Trophoblast cell (in vitro differentiated cells and primary cell): ENCODE measurements around the gene MARCHF10.
A peak's percentile ranks its signal among the peaks of the same experiment; 100 is the strongest.

Source experiments
- DNase-seq, 2 donors: peaks; one replicate each; pipeline ENCODE4 v3.0.0-alpha.2; 2016
- H2AFZ ChIP-seq: 2 replicates; pipeline ENCODE4 v1.6.1; 2013; ENCODE audit warnings: low read length, moderate library complexity, mild to moderate bottlenecking; ENCODE audit not compliant: insufficient read depth, poor library complexity
- H2AK5ac ChIP-seq: 2 replicates; pipeline ENCODE4 v1.6.1; 2013; ENCODE audit warnings: mild to moderate bottlenecking, low read length
- H2BK120ac ChIP-seq: 2 replicates; pipeline ENCODE4 v1.6.1; 2013; ENCODE audit warnings: low read length, mild to moderate bottlenecking, moderate library complexity; ENCODE audit not compliant: insufficient read depth, poor library complexity
- H2BK12ac ChIP-seq: 2 replicates; pipeline ENCODE4 v1.6.1; 2013; ENCODE audit warnings: mild to moderate bottlenecking, low read length, moderate library complexity
- H2BK5ac ChIP-seq: 2 replicates; pipeline ENCODE4 v1.6.1; 2013; ENCODE audit warnings: low read length, low read depth, moderate library complexity, mild to moderate bottlenecking; ENCODE audit not compliant: poor library complexity
- H3K14ac ChIP-seq: 2 replicates; pipeline ENCODE4 v1.6.1; 2013; ENCODE audit warnings: mild to moderate bottlenecking, low read length
- H3K18ac ChIP-seq: 2 replicates; pipeline ENCODE4 v1.6.1; 2013; ENCODE audit warnings: mild to moderate bottlenecking, low read length
- H3K23ac ChIP-seq: 2 replicates; pipeline ENCODE4 v1.6.1; 2013; ENCODE audit warnings: low read length
- H3K27ac ChIP-seq: 2 replicates; pipeline ENCODE4 v1.5.1; 2013; ENCODE audit warnings: low read depth, mild to moderate bottlenecking, inconsistent platforms, low read length, moderate library complexity
- H3K27me3 ChIP-seq: 2 replicates; pipeline ENCODE4 v1.6.1; 2013; ENCODE audit warnings: inconsistent platforms, mild to moderate bottlenecking, low read length, moderate library complexity; ENCODE audit not compliant: insufficient read depth
- H3K36me3 ChIP-seq, 2 experiments: 1 replicate in 1 of 2; 2 replicates in 1 of 2; pipeline ENCODE4 v1.6.1; 2013; ENCODE audit warnings: low read length in 2 of 2, mild to moderate bottlenecking in 2 of 2, moderate library complexity in 1 of 2; ENCODE audit not compliant: insufficient read depth in 2 of 2, control insufficient read depth in 1 of 2
- H3K4ac ChIP-seq: 2 replicates; pipeline ENCODE4 v1.6.1; 2013; ENCODE audit warnings: low read depth, mild to moderate bottlenecking, low read length, moderate library complexity
- H3K4me1 ChIP-seq, 2 experiments: 1 replicate in 1 of 2; 2 replicates in 1 of 2; pipeline ENCODE4 v1.6.1; 2013; ENCODE audit warnings: low read length in 2 of 2, mild to moderate bottlenecking in 2 of 2, moderate library complexity in 1 of 2; ENCODE audit not compliant: insufficient read depth in 2 of 2, control insufficient read depth in 1 of 2
- H3K4me2 ChIP-seq: 2 replicates; pipeline ENCODE4 v1.6.1; 2013; ENCODE audit warnings: inconsistent platforms, mild to moderate bottlenecking, low read length, moderate library complexity
- H3K4me3 ChIP-seq: 2 replicates; pipeline ENCODE4 v1.5.1; 2013; ENCODE audit warnings: mild to moderate bottlenecking, low read depth, low read length, inconsistent platforms
- H3K79me1 ChIP-seq: one replicate; pipeline ENCODE4 v1.6.1; 2013; ENCODE audit warnings: low read length
- H3K79me2 ChIP-seq: 2 replicates; pipeline ENCODE4 v1.6.1; 2013; ENCODE audit warnings: low read length, mild to moderate bottlenecking; ENCODE audit not compliant: control insufficient read depth, insufficient read depth, poor library complexity
- H3K9ac ChIP-seq: 2 replicates; pipeline ENCODE4 v1.6.1; 2013; ENCODE audit warnings: mild to moderate bottlenecking, low read length
- H3K9me3 ChIP-seq: 2 replicates; pipeline ENCODE4 v1.6.1; 2013; ENCODE audit warnings: low read depth, mild to moderate bottlenecking, control low read depth, inconsistent platforms, low read length; ENCODE audit not compliant: insufficient read depth
- H4K12ac ChIP-seq: 2 replicates; pipeline ENCODE4 v1.6.1; 2013; ENCODE audit warnings: low read depth, mild to moderate bottlenecking, low read length, moderate library complexity
- H4K8ac ChIP-seq: 2 replicates; pipeline ENCODE4 v1.6.1; 2013; ENCODE audit warnings: low read depth, mild to moderate bottlenecking, low read length, moderate library complexity
- H4K91ac ChIP-seq: one replicate; pipeline ENCODE4 v1.6.1; 2013; ENCODE audit warnings: low read depth, mild to moderate bottlenecking, low read length, moderate library complexity
- WGBS: extraction: QIAGEN DNeasy Blood & Tissue Kit; methylation state at CpG from one replicate; pipeline ENCODE4 v1.1.7; 2013; ENCODE audit warnings: missing lambda C conversion rate; ENCODE audit not compliant: insufficient read length, insufficient coverage; ENCODE audit errors: extremely low coverage; 5-methylcytosine and 5-hydroxymethylcytosine counted together

The MARCHF10 gene

DNA sequence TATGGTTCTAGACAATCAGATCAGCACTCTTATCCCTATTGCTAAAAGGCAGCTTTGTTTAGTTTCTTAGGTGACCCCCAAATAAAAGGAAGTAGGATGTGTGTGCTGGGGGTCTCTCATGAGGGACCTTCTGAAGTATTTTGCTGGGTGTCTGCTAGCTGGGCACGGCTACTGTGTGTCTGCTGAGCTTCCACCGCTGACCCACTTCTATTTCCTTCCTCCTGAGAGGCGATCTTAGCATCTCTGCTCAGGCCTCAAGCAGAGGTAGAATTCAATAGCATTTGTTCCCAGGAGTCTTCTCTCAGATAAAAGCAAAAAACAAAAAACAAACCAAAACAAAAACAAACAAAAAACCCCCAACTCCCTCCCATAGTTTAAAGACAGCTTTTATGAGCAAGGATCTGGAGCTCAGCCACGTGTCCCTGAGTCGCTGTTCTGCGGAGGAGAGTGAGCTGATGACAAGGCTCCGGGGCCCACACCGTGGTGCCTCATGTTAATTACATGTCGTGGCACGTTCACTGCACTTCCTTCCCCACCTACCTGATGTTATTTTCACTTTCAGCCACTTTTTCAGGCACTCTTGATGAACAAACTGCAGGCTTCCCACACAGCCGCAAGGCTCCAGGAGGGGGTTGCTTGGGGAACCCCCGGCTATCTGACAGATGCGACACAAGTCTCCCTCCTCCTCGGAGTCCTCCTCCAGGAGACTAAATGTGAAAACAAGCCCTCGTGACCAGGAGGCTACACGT is 83.5 kb downstream of the MARCHF10 start:
- no peak overlapping the region for H3K4me2 ChIP-seq
- H4K8ac ChIP-seq: peak overlapping the region; percentile 5
- DNase-seq: peak; percentile 46 to 51
- no peak overlapping the region for H2AFZ ChIP-seq
- H3K23ac ChIP-seq: no peak overlapping the region
- H2AK5ac ChIP-seq: peak overlapping the region; percentile 66
- H3K9me3 ChIP-seq: peaks cover 2% of the 10 kb centered on the region
- H3K4ac ChIP-seq: no peak overlapping the region
- peak overlapping the region; percentile 95 for H4K91ac ChIP-seq
- H3K4me3 ChIP-seq: no peak overlapping the region
- no peaks in the 10 kb centered on the region for H3K27me3 ChIP-seq
- peak overlapping the region; percentile 69 for H3K18ac ChIP-seq
- no peak overlapping the region for H3K9ac ChIP-seq
- peak overlapping the region; percentile 41 for H3K14ac ChIP-seq
- H3K4me1 ChIP-seq: peaks cover 17 to 29% of the 10 kb centered on the region in 2 experiments
- peak overlapping the region; percentile 58 for H2BK5ac ChIP-seq
- peaks cover 1 to 4% of the 10 kb centered on the region in 2 experiments for H3K36me3 ChIP-seq
- H3K79me2 ChIP-seq: peaks cover 1% of the 10 kb centered on the region
- H3K27ac ChIP-seq: peak overlapping the region; percentile 88
- H2BK120ac ChIP-seq: peak overlapping the region; percentile 94
- H4K12ac ChIP-seq: no peak overlapping the region
- WGBS: no CpG with 5 or more reads among the region's 16 CpGs
- peaks cover 34% of the 10 kb centered on the region for H3K79me1 ChIP-seq
- H2BK12ac ChIP-seq: peak overlapping the region; percentile 91

DNA sequence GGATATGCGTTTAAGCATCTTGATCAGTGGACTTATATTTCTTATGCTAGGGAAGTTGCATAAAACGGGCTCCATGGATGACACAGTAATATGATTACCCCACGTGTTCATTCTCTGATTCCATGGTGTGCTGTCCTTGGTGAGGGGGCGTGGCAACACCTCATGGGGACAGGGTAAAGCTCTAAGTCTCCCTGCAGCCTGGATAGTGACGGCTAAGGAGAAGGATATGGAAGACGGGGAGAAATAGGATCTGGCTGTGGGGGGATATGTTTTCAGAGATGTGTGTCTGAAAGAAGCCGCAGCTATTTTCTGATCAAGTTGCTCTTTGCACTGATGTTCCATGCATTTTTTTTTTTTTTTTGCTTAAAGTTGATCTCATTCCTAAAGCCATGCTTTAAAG is 84.3 kb downstream of the MARCHF10 start:
- Histone ChIP-seq H4K12ac (no peak overlapping the region), H3K4me3 (no peak overlapping the region), H3K23ac (no peak overlapping the region), H3K27ac (no peak overlapping the region), H3K79me1 (peaks cover 34% of the 10 kb centered on the region), H4K8ac (peak overlapping the region; percentile 80), H3K4ac (peak overlapping the region; percentile 57), H3K9me3 (peaks cover 2% of the 10 kb centered on the region), H2BK120ac (peak overlapping the region; percentile 94), H2BK12ac (peak overlapping the region; percentile 72), H3K79me2 (peaks cover 1% of the 10 kb centered on the region), H3K9ac (no peak overlapping the region), H2AK5ac (peak overlapping the region; percentile 98), H3K4me1 (peaks cover 17 to 29% of the 10 kb centered on the region in 2 experiments), H2AFZ (no peak overlapping the region), H3K18ac (peak overlapping the region; percentile 87), H3K36me3 (peaks cover 1 to 4% of the 10 kb centered on the region in 2 experiments), H2BK5ac (peak overlapping the region; percentile 50), H3K27me3 (no peaks in the 10 kb centered on the region), H3K14ac (peak overlapping the region; percentile 46), H4K91ac (peak overlapping the region; percentile 53), H3K4me2 (no peak overlapping the region)
- WGBS: no CpG with 5 or more reads among the region's 7 CpGs
- DNase-seq: no peak

- Histone ChIP-seq H3K27me3 (no peaks in the 10 kb centered on the region), H4K8ac (no peak overlapping the region), H3K9me3 (no peaks in the 10 kb centered on the region), H3K36me3 (no peaks in the 10 kb centered on the region), H2BK12ac (no peak overlapping the region), H3K14ac (peak overlapping the region; percentile 29), H3K4me1 (peaks cover 25 to 37% of the 10 kb centered on the region in 2 experiments), H2BK120ac (peak overlapping the region; percentile 77), H2AFZ (no peak overlapping the region), H3K23ac (no peak overlapping the region), H4K91ac (peak overlapping the region; percentile 96), H3K4me2 (no peak overlapping the region), H3K18ac (no peak overlapping the region), H3K4me3 (no peak overlapping the region), H3K79me2 (peaks cover 2% of the 10 kb centered on the region), H4K12ac (no peak overlapping the region), H3K27ac (peak overlapping the region; percentile 96), H2BK5ac (peak overlapping the region; percentile 79), H3K4ac (no peak overlapping the region), H3K9ac (no peak overlapping the region), H2AK5ac (no peak overlapping the region), H3K79me1 (peaks cover 40% of the 10 kb centered on the region)
- DNase-seq: no peak
- WGBS: no CpG with 5 or more reads among the region's 1 CpG
These were observed 85.5 kb downstream of the MARCHF10 start for GRCh38 chr17:62722625-62723024.

- DNase-seq: peak; percentile 60 to 82
- H4K91ac ChIP-seq: peak overlapping the region; percentile 91
- H3K4me2 ChIP-seq: peak overlapping the region; percentile 21
- H3K27ac ChIP-seq: peak overlapping the region; percentile 96
- H3K4me1 ChIP-seq: peaks cover 33 to 43% of the 10 kb centered on the region in 2 experiments
- peak overlapping the region; percentile 18 for H3K18ac ChIP-seq
- peak overlapping the region; percentile 74 for H2BK5ac ChIP-seq
- no CpG with 5 or more reads among the region's 3 CpGs for WGBS
- peak overlapping the region; percentile 28 for H3K14ac ChIP-seq
- H2BK12ac ChIP-seq: peak overlapping the region; percentile 13
- no peak overlapping the region for H3K9ac ChIP-seq
- H2BK120ac ChIP-seq: peak overlapping the region; percentile 82
- no peak overlapping the region for H4K12ac ChIP-seq
- H2AK5ac ChIP-seq: peak overlapping the region; percentile 7
- no peaks in the 10 kb centered on the region for H3K9me3 ChIP-seq
- H3K27me3 ChIP-seq: no peaks in the 10 kb centered on the region
- peak overlapping the region; percentile 69 for H3K4ac ChIP-seq
- no peak overlapping the region for H3K23ac ChIP-seq
- peak overlapping the region; percentile 18 for H4K8ac ChIP-seq
- H3K79me1 ChIP-seq: peaks cover 53% of the 10 kb centered on the region
- no peak overlapping the region for H2AFZ ChIP-seq
- no peak overlapping the region for H3K4me3 ChIP-seq
- no peaks in the 10 kb centered on the region for H3K36me3 ChIP-seq
- H3K79me2 ChIP-seq: peaks cover 6% of the 10 kb centered on the region
These were observed 87.8 kb downstream of the MARCHF10 start for GRCh38 chr17:62720126-62720850.
